NCI-H1105 (cell line): ENCODE measurements around the gene RAD51B.

Source experiments
- DNase-seq: peaks from one replicate; lab custom pipeline; 2025; lab: John Stamatoyannopoulos, UW

The RAD51B gene

DNA sequence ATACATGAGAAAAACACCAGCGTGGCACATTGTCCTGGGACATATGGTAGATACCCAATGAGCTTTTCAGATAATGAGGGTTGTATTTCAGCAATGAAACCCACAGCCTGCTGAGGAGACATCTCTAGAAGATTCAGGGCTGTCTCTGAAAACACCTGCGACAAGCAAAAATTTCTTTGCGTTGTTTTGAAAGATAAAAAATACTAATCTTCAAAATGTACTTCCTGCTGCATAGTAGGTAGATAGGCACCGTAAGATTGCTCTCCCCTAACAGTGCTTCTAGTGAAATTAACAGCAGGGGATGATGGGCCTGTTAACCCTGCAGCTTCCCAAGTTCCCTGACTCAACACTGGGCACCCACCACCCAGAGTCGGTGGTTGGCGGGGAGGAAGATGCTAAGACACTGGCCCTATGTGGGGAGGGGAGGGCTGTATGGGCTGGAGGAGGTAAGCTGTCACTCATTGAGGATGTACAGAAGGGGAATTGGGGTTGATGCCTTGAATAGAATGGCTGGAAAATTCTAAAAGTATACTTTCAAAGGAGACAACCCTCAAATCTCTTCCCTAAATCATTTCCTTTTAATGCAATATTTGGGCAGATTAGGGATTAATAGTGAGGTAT, 953.3 kb downstream of the RAD51B start:
- no peak for DNase-seq

DNA sequence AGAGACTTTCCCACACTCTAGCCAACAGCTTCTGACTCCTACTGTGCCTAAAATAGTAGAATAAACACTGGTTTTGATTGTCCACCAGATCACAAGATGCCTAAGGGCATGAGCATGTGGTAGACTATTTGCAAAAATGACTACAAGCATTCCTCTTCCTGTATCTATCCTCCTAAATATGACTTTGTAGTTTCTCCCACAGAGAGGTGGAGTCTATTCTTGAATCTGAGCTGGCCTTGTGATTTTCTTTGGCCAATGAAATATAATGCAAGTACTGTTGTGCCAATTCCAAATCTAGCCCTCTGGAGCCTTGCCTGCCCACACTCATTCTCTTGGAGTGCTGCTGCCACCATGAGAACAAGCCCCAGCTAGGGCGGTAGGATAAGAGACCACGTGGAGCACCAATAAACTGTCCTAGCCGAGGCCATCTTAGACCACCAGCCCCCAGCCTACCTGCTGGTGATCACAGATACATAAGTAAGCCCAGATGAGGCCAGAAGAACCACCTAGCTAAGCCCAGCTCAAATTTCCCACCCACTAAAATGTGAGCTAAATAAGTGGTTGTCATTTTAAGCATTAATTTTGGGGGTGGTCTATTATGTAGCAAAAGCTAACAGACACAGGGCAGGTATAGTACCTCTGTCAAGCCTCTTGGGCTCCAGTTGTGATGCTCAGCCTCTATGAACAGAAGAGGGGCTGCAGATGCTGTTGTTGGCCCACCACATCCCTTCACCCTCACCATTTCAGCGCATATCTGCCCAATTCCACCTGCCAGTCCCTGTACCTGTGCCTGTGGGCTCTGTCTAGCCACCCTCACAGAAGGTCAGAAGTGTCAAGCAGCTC, 955.4 kb downstream of the RAD51B start:
- DNase-seq: no peak

DNA sequence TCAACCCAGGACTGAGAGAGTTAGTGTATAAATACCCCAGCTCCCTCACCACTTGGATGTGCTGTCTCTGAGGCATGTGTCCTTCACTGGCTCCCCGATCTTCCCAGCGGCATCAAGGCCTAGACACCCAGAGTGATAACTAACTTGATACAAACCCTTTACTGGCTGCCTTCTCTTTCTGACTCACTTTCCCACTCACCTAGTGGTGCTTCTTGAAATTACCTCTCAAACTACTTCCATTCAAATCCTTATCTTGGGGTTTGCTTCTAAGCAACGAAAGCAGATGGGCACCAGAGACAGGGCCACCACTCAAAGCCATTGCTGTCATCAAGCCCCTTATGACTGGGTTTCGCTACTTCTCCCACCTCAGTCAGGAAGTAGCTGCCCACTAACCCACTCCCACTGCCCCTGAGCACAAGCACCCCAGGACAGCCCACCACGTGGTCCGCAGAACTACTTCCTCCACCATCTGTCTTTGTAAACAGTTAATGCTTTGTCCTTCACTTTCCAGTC, 956.1 kb downstream of the RAD51B start:
- DNase-seq: no peak

DNA sequence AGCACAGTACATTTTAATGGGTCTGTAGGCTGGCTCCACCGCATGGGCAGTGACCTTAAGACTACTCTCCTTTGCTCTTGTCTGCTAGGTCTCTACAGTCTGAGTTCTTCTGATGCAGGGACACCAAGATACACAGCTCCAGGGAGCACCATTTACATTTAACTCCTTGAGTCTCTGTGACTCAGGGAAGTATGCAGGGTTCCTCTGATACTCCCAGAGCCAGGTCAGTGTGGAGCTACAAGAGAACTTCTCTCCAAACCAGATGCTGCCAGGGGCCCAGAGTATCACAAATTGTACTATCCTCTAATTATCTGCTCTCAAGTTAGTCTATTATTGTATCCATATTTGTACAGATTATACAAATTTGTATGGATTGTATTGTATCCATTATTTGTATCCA, 958.1 kb downstream of the RAD51B start:
- no peak for DNase-seq
